ENCODE data around the gene PRDM15. TPM values are rescaled to one million over a fixed set of nuclear protein-coding genes. Genes with fewer than 3 reads are reported as not detected.

PRDM15 gene, protein sequence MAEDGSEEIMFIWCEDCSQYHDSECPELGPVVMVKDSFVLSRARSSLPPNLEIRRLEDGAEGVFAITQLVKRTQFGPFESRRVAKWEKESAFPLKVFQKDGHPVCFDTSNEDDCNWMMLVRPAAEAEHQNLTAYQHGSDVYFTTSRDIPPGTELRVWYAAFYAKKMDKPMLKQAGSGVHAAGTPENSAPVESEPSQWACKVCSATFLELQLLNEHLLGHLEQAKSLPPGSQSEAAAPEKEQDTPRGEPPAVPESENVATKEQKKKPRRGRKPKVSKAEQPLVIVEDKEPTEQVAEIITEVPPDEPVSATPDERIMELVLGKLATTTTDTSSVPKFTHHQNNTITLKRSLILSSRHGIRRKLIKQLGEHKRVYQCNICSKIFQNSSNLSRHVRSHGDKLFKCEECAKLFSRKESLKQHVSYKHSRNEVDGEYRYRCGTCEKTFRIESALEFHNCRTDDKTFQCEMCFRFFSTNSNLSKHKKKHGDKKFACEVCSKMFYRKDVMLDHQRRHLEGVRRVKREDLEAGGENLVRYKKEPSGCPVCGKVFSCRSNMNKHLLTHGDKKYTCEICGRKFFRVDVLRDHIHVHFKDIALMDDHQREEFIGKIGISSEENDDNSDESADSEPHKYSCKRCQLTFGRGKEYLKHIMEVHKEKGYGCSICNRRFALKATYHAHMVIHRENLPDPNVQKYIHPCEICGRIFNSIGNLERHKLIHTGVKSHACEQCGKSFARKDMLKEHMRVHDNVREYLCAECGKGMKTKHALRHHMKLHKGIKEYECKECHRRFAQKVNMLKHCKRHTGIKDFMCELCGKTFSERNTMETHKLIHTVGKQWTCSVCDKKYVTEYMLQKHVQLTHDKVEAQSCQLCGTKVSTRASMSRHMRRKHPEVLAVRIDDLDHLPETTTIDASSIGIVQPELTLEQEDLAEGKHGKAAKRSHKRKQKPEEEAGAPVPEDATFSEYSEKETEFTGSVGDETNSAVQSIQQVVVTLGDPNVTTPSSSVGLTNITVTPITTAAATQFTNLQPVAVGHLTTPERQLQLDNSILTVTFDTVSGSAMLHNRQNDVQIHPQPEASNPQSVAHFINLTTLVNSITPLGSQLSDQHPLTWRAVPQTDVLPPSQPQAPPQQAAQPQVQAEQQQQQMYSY
- polyA plus RNA-seq (2013, experiment 1 of 2; ENCODE audit: insufficient read length) = 5.0 TPM
- 3.7 TPM for polyA plus RNA-seq (2013, experiment 2 of 2; ENCODE audit: insufficient read length)

GRCh38 chr21:41879190-41879998 is at the start of gene PRDM15:
Gene PRDM15, minus strand, starts transcription at chr21:41879344. Its CDS starts 18,981 bp downstream, at chr21:41860363.
- peak; percentile 85 for DNase-seq

DNA sequence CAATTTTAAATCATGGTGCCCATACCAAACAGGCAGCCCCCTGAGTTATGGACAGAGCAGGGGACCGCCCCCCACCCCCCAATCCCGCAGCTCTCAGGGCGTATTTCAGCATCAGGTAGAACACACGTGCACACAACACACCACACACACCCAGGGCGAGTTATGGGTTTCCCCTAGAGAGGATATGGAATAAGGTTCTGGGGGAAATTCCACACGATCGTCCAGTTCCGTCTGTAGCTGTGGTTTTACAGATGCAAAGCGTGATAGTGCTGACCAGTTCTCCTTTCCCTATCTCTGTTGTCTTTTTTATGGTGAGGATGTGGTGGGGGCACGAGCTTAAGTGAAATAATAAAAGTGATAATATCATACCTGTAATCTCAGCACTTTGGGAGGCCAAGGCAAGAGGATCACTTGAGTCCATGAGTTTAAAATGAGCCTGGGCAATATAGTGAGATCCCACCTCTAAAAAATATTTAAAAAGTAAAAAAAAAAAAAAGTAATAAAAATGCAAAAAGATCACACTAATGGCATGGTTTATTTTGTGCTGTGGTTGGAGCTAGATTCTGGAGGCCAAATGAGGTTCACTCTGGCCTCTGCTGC is 49.6 kb upstream of the PRDM15 start:
- no peak for DNase-seq

DNA sequence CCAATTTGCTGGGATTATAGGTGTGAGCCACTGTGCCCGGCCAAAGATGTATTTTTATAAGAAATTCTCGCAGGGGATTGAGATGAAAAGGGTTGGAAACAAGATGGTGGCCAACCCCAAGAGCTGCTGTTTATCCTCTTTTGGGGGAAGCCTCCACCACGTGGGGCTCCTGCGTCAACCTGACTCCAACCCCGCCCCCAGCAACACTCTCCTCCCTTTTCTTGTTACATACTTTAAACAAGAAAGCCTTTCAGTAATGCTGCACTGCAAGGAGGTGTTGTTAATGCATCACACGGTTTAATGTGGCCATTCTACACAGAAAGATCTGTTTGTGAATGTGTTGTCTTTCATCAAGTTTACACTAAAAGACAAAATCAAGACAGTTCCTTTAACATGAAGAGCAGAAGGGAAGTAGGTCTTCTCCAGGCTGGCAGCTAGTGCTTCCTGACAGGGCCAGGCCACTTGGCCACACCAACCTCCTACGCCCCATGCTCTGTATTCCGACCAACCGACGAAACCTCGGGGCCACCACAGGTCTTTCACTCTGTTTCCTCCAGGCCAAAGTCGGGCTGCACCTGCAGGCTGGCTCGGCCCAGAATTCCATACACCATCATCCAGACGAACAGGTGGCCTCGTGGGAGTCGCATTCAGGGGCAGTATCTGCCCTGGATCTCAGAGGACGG is 48.7 kb upstream of the PRDM15 start:
- DNase-seq = no peak

DNA sequence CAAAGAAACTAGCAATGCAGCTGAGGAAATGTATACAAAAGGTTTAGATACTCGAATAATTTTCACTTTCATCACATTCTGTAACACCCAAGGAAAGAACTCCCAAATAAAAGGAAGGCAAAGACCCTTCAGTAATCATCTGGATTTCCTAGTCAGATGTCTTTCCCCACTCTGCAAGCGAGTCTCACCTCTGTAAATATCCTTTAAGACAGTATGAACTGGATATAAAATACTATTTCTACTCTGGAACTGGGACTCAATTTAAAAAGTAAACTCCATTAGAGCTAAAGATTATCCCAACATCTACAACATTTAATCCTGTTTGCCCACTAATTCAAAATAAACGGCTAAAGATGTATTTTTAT is 47.6 kb upstream of the PRDM15 start:
- DNase-seq = no peak

- DNase-seq = peak; percentile 46
These were observed 47.1 kb upstream of the PRDM15 start for GRCh38 chr21:41926117-41926806.

- no peak for DNase-seq
These were observed 46.6 kb upstream of the PRDM15 start for GRCh38 chr21:41925767-41926116.

DNA sequence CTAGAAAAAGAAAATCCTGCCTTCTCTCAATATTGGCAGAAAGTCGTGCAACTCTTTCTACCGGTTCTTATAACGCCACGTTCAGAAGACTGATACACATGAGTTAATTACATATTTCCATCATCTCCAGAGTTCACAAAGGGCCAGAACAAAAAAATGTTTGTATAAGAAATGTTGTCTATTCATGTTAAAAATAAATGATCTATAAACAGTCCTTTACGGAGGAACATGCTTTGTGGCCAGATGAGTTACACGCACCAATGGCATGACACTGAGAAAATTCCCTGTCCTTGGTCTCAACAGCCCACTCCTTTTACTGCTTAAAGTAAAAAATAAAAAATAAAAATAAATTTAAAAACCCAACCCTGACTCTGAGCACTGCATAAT is 45.2 kb upstream of the PRDM15 start:
- peak; percentile 54 for DNase-seq

GRCh38 chr21:41923631-41924367 is 44.7 kb upstream of the PRDM15 start:
- DNase-seq = peak; percentile 76

DNA sequence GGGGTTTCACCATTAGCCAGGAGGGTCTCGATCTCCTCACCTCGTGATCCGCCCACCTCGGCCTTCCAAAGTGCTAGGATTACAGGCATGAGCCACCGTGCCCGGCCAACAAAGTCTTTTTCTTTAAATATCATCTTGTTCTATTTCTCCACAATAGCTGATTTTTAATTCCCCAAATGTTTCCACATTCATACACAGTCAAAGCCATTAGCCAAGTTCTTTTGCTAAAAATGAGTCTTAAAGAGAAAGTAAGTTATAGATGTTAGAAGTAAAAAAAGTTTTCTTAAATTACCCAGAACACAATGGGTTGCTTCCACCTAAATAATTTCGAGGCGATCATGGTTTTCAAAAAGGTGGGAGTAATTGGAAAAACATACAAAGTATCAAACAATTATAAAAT is 44.0 kb upstream of the PRDM15 start:
- no peak for DNase-seq

GRCh38 chr21:41921021-41921420 is 41.9 kb upstream of the PRDM15 start:
- no peak for DNase-seq

GRCh38 chr21:41920476-41920875 is 41.3 kb upstream of the PRDM15 start:
- no peak for DNase-seq

GRCh38 chr21:41919666-41920398 is 40.7 kb upstream of the PRDM15 start:
- DNase-seq = no peak

GRCh38 chr21:41918561-41919358 is 39.6 kb upstream of the PRDM15 start:
- DNase-seq = no peak

GRCh38 chr21:41917531-41917930 is 38.4 kb upstream of the PRDM15 start:
- no peak for DNase-seq

DNA sequence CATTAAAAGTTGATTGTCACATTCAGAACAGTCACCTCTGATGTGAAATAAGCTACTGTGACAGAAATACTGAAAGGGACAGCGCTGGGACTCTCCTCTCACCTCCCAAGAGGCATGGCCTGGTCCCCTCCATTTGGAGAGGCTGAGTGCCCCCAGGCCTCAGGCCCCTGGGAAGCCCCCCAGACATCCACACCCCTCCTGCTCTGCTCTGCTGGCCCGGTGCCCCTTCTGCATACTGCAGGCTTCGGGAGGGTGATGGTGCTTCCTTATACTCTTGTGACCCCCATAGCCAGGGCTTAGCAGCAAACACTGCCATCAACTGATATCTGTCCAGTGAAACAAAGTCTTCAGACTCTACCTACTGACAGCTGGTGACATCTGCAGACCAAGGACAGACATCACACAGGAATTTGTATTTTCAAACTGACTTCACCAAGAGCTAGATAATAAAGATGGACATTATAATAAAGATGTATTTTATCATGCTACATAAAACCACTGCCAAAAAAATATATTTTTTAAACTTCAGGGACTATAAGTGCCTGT is 37.8 kb upstream of the PRDM15 start:
- no peak for DNase-seq

GRCh38 chr21:41914965-41915364 is 35.8 kb upstream of the PRDM15 start:
- no peak for DNase-seq

- DNase-seq = no peak
These were observed 35.2 kb upstream of the PRDM15 start for GRCh38 chr21:41914358-41914757.

DNA sequence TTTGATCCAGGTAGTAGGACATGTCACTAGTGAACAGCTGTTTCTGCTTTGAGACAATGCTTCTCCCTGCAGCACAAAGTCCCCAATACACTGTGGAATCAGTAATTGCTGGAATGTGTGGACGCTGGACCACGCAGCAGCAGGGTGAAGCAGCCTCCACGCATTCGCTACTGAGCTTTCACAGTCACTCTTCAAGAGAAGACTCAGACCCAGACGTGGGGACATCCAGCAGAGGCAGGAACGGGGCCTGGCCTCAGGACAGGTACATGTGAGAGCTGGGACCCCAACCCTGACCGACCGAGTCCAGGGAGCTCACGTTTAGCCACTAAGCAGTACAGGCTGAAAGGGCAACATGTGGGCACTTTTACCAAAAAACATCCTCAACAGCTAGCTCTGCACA is 34.1 kb upstream of the PRDM15 start:
- DNase-seq = no peak
